SK-N-SH (cell line): ENCODE data around the gene SLC43A3.

Source experiments
- CHD2 ChIP-seq: fragments of 150-350 bp; IDR thresholded peaks from 2 replicates; pipeline ENCODE4 v1.6.1; 2018; ENCODE audit warnings: low read length; ENCODE audit not compliant: partially characterized antibody
- FOXM1 ChIP-seq: IDR thresholded peaks from 2 replicates; pipeline ENCODE4 v1.4.0; 2012; ENCODE audit warnings: low read depth, mild to moderate bottlenecking
- GABPA ChIP-seq: IDR thresholded peaks from 2 replicates; pipeline ENCODE4 v1.4.0; 2012; ENCODE audit warnings: low read depth, mild to moderate bottlenecking
- MAX ChIP-seq: IDR thresholded peaks from 2 replicates; pipeline ENCODE4 v1.4.0; 2012; ENCODE audit warnings: low read depth
- MXI1 ChIP-seq: IDR thresholded peaks from 2 replicates; pipeline ENCODE4 v1.6.1; 2012; ENCODE audit warnings: mild to moderate bottlenecking, low read depth, low read length, improper control_type of control experiment
- POLR2AphosphoS5 ChIP-seq: IDR thresholded peaks from 2 replicates; pipeline ENCODE4 v1.6.1; 2012; ENCODE audit warnings: low read depth, low read length
- SIN3A ChIP-seq: IDR thresholded peaks from 2 replicates; pipeline ENCODE4 v1.6.1; 2012; ENCODE audit warnings: low read depth, mild to moderate bottlenecking, low read length, moderate library complexity, borderline replicate concordance
- SMC3 ChIP-seq: IDR thresholded peaks from 2 replicates; pipeline ENCODE4 v1.6.1; 2012; ENCODE audit warnings: low read depth, low read length, improper control_type of control experiment
- TEAD4 ChIP-seq: IDR thresholded peaks from 2 replicates; pipeline ENCODE4 v1.4.0; 2012; ENCODE audit warnings: mild to moderate bottlenecking, borderline replicate concordance; ENCODE audit not compliant: insufficient read depth

- no peak for TF ChIP-seq MAX
- TF ChIP-seq GABPA: no peak
- no peak for TF ChIP-seq SMC3
- TF ChIP-seq MXI1: no peak
- TF ChIP-seq FOXM1: no peak
- no peak for TF ChIP-seq TEAD4
- no peak for TF ChIP-seq SIN3A
- no peak for TF ChIP-seq POLR2AphosphoS5
- no peak for TF ChIP-seq CHD2
Measured at GRCh38 chr11:57380975-57381374, 45.9 kb downstream of the SLC43A3 start, which contains the start of gene PRG3.
